Thyroid gland (tissue), 4 donors: ENCODE results near the gene CIAO3.

ENCODE experiments used
- CTCF ChIP-seq, 6 experiments: fragments of 200-600 bp in 3 of 6; fragments of 450-650 bp in 3 of 6; sonication (generic) in 3 of 6; IDR thresholded peaks; one replicate each; pipeline ENCODE4 v1.5.1; 2016 to 2019; ENCODE audit warnings: antibody characterized with exemption in 6 of 6, mild to moderate bottlenecking in 2 of 6, inconsistent platforms in 1 of 6, moderate library complexity in 1 of 6
- POLR2A ChIP-seq, 2 donors: fragments of 450-650 bp; IDR thresholded peaks; one replicate each; pipeline ENCODE4 v1.6.1; 2017; ENCODE audit warnings: antibody characterized with exemption in 2 of 2, mild to moderate bottlenecking in 2 of 2, moderate library complexity in 1 of 2

GRCh38 chr16:687499-687898 is 53.3 kb downstream of the CIAO3 start:
- no peak for TF ChIP-seq CTCF (IDR thresholded peaks at IDR 0.05)
- TF ChIP-seq POLR2A (IDR thresholded peaks at IDR 0.05): no peak
